GM18951 (cell line): ENCODE results near the gene PLAGL1.

Experiments
- POLR2A ChIP-seq: IDR thresholded peaks from 4 replicates; pipeline ENCODE4 v1.6.1; 2011; ENCODE audit warnings: mild to moderate bottlenecking; ENCODE audit not compliant: insufficient read length, insufficient read depth; ENCODE audit errors: extremely low read depth
- in situ Hi-C: fragments of 300-500 bp; cut with MboI; formaldehyde crosslinking; loops from one replicate; pipeline ENCODE4 v1.12.0; 2022; ENCODE audit warnings: low sequenced_read_pairs, mixed read lengths, inconsistent platforms; ENCODE audit not compliant: unreplicated experiment

Gene PLAGL1

GRCh38 chr6:143952060-143952778 lies 55.8 kb downstream of the PLAGL1 start:
- in situ Hi-C loops, result no loop called here
- TF ChIP-seq POLR2A, result no peak

GRCh38 chr6:143950875-143951274 lies 57.2 kb downstream of the PLAGL1 start:
- in situ Hi-C loops, result no loop called here
- TF ChIP-seq POLR2A, result no peak

DNA sequence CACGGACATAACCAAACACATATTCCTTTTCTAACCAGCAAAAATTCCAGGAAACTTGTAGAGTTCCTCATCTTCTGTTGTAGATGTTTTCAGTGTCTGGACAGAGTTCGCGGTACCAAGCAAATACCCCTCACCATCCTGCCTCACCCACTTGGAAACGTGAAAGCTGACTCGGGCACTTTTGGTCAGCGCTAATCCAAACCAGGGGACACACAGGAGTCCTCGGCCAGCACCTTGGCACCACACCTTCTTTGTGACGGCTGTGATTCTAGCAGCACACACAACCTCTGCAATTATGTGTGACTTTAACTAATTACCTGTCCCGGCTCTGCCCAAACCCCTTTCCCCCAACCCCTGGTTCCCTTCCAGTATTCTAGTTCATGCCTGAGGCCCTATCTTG lies 58.1 kb downstream of the PLAGL1 start:
- TF ChIP-seq POLR2A, result no peak
- in situ Hi-C loops, result no loop called here

- no peak for TF ChIP-seq POLR2A
- in situ Hi-C loops, result no loop called here
Measured at GRCh38 chr6:143949535-143949934, 58.5 kb downstream of the PLAGL1 start.

DNA sequence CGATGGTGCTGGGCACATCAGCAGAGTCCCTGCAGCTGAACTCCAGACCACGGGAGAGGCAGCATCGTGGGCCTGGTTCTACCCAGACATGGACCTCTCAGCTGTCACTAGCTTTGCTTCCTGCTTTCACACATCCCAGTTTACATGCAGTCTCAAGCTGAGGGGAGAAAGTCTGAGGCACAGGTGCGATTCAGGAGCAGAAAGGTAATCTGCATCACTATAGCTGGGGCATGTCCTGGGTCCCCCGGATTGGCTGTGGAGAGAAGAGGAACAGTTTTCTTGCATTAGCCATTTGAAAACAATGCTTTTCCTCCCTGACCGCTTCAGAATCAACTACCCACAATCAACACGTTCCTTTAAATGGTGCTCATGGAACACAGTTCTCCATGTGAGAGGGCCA lies 59.9 kb downstream of the PLAGL1 start:
- in situ Hi-C loops, result no loop called here
- TF ChIP-seq POLR2A, result no peak

DNA sequence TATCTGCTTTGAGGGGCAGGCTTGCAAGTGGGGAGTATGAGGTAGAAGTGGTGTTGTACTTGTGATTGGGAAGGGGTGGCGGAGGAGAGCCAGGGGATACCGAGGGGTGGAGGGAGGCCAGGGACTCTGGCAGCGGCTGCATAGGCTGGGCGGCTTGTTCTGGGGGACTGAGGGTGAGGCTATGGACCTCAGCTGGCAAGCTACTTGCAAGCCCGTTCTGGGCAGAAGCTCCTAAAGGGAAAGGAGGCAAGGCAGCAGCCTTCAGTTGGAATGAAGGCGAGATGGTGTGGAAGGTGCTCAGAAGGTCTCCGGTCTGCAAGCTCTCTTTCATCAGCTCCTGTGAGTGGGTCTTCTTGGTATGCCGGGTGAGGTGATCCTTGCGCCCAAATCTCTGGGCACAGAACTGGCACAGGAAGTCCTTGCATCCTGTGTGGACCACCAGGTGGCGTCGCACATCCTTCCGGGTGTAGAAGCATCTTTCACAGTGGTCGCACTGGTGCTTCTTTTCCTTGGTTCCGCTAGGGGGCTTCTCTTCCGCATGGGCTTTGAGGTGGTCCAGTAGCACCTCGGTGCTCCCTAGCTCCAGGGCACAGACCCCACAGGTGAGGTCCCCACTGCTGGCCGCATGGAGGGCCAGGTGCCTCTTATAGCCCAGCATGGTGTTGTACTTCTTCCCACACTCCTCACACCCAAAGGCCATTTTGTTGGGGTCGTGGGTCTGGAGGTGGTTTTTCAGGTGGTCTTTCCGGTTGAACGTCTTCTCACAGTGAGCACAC lies 66.0 kb downstream of the PLAGL1 start:
- in situ Hi-C loops, result no loop called here
- no peak for TF ChIP-seq POLR2A

- in situ Hi-C loops, result no loop called here
- TF ChIP-seq POLR2A, result no peak
Measured at GRCh38 chr6:143940011-143940597, 68.0 kb downstream of the PLAGL1 start.

DNA sequence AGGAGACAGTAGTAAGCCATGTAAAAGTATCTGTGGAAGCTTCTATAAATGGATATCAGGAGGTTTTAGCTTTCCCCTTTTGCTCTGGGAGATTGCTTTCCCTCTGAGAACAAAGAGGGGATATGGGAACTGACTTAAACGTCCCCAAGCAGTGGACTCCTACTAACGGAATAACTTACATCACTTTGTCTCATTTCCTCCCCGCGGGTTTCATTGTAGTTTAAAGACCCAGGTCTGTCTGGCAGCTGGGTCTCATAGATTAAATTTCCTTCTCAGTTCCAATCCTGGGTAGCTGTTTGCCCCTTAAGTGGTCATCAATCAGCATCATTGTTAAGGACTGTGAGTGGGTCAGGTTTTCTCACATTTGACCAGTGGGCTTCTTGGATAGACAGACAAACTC lies 68.7 kb downstream of the PLAGL1 start:
- in situ Hi-C loops, result no loop called here
- TF ChIP-seq POLR2A, result no peak

DNA sequence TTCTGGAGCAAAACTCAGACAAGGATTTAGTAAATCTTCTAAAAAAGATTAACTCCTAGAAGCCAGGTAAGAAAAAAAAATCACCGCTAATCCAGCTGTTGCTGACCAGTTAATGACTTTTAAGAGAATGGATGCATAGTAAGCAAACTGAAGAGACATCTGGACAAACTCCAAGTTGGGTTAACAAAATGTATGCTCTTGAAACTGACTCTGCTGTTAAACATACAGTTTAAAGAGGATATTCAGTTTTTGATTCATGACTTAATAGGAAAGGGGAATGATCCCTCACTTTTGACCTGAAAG lies 70.4 kb downstream of the PLAGL1 start:
- TF ChIP-seq POLR2A, result no peak

DNA sequence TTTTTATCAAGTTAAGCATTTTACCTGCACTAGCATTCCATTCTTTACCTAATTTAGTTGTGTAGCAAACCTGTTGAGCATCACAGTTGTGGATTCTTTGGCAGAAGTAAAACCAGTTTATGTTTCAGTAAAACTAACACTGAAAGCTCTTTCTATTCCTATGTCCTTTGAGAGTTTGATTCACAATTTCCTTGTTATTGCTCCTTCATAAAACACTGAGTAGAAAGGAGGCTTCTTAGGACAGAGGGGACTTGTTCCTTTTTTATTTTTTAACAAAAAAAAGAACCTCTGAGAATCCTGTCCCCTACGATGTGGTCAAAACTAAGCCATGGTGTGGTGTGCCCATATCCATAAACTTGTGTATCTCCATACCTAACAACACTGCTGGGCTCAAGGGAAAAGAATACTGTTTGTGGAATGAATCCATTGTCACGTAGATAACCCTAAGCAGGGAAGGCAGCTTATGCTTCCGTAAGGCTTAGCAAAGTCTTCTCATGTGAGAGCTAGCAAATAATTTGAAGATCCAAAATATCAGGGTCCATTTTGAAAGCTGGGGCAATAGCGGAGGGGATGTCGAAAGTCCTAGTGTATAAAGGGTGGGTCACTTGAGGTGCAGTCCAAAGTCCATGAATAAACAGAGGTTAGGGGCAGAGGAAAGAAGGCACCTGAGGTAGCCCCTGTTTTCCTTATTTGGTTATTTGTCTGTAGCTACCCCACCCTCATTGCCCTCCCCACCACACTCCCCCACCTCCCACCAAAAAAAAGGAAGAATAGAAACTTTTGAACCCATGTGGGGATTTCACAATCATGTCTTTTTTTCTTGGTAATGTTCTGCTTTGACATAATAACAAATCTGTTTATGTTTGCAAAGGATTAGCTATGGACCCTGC lies 71.0 kb downstream of the PLAGL1 start:
- in situ Hi-C loops, result no loop called here
- no peak for TF ChIP-seq POLR2A

More for the DNA sequence above, 70.4 kb downstream of the PLAGL1 start:
- in situ Hi-C loops, result no loop called here

GRCh38 chr6:143936347-143936746 lies 71.7 kb downstream of the PLAGL1 start:
- no peak for TF ChIP-seq POLR2A
- in situ Hi-C loops, result no loop called here

DNA sequence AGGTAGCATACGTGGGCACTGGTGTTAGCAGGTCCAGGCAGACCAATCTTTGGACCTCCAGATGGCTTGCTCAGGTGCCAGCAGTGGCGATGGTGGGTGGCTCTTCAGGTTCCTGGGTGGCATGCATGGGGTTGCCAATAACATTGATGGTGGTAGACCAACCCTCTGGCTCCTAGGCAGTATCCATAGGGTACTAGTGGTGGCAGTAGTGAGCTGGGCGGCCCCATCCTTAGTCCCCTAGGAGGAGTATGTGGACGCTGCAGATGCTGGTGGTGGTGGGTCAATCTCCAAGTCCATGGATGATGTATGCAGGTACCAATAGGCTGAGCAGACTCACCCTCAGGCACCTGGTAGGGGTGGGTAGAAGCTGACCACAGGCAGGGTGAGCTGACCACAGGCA lies 73.2 kb downstream of the PLAGL1 start:
- in situ Hi-C loops, result no loop called here

GRCh38 chr6:143934331-143934730 lies 73.7 kb downstream of the PLAGL1 start:
- no peak for TF ChIP-seq POLR2A
- in situ Hi-C loops, result no loop called here

More for the DNA sequence above, 73.2 kb downstream of the PLAGL1 start:
- TF ChIP-seq POLR2A, result no peak
